SW 1271 (cell line): ENCODE measurements around the gene MTUS2.

ENCODE experiments used
- DNase-seq, 2 experiments: peaks; one replicate each; lab custom pipeline; 2025; lab: John Stamatoyannopoulos, UW

Gene MTUS2

GRCh38 chr13:29106651-29107050, 286.5 kb downstream of the MTUS2 start:
- no peak for DNase-seq

- no peak for DNase-seq
Measured at GRCh38 chr13:29108068-29108786, 288.1 kb downstream of the MTUS2 start.

- no peak for DNase-seq
Measured at GRCh38 chr13:29109987-29110386, 289.8 kb downstream of the MTUS2 start.

- DNase-seq: no peak
Measured at GRCh38 chr13:29111446-29111845, 291.3 kb downstream of the MTUS2 start.

GRCh38 chr13:29115842-29116241, 295.7 kb downstream of the MTUS2 start:
- no peak for DNase-seq

- no peak for DNase-seq
Measured at GRCh38 chr13:29117663-29118062, 297.5 kb downstream of the MTUS2 start.

- DNase-seq: no peak
Measured at GRCh38 chr13:29118471-29118870, 298.3 kb downstream of the MTUS2 start.

- no peak for DNase-seq
Measured at GRCh38 chr13:29125191-29125933, 305.2 kb downstream of the MTUS2 start.

GRCh38 chr13:29125934-29126424, 305.8 kb downstream of the MTUS2 start:
- DNase-seq: no peak

- no peak for DNase-seq
Measured at GRCh38 chr13:29129616-29130015, 309.5 kb downstream of the MTUS2 start.

GRCh38 chr13:29131159-29131558, 311.0 kb downstream of the MTUS2 start:
- DNase-seq: no peak

GRCh38 chr13:29131881-29132668, 311.9 kb downstream of the MTUS2 start:
- no peak for DNase-seq

GRCh38 chr13:29136341-29136740, 316.2 kb downstream of the MTUS2 start:
- no peak for DNase-seq

GRCh38 chr13:29137016-29137415, 316.9 kb downstream of the MTUS2 start:
- no peak for DNase-seq

- DNase-seq: no peak
Measured at GRCh38 chr13:29137995-29138394, 317.9 kb downstream of the MTUS2 start.

- peak; percentile 66 to 73 for DNase-seq
Measured at GRCh38 chr13:29140277-29140676, 320.1 kb downstream of the MTUS2 start.

- DNase-seq: no peak
Measured at GRCh38 chr13:29143847-29144246, 323.7 kb downstream of the MTUS2 start.

GRCh38 chr13:29154390-29154789, 334.3 kb downstream of the MTUS2 start:
- DNase-seq: no peak

GRCh38 chr13:29156136-29156535, 336.0 kb downstream of the MTUS2 start:
- DNase-seq: no peak

GRCh38 chr13:29159871-29160270, 339.7 kb downstream of the MTUS2 start:
- no peak for DNase-seq

GRCh38 chr13:29160862-29161261, 340.7 kb downstream of the MTUS2 start:
- DNase-seq: no peak

GRCh38 chr13:29161676-29162075, 341.5 kb downstream of the MTUS2 start:
- no peak for DNase-seq
